GM19328 (cell line): Measurements from ENCODE around the gene ZSWIM8.
"Not testable (repeated sequence)": the region's sequence is repeated elsewhere in the genome, so short reads cannot be mapped to it uniquely, and the experiment has no call there.

Experiments
- ATAC-seq: cut with Tn5 transposase; IDR thresholded peaks from one replicate; pipeline ENCODE4 v1.9.1; 2021; ENCODE audit warnings: mild to moderate bottlenecking, moderate library complexity; ENCODE audit not compliant: unreplicated experiment

Gene ZSWIM8

GRCh38 chr10:73785211-73785720 is at the start of gene ZSWIM8:
ZSWIM8 (plus strand) TSS chr10:73785606; CDS start chr10:73785879, 273 bp downstream.
- ATAC-seq: peak; percentile 73

- ATAC-seq: not testable (repeated sequence)
Measured at GRCh38 chr10:73740501-73741254, 44.7 kb upstream of the ZSWIM8 start.

GRCh38 chr10:73742454-73742734 is 43.0 kb upstream of the ZSWIM8 start:
- ATAC-seq: no peak

- no peak for ATAC-seq
Measured at GRCh38 chr10:73743327-73743904, 42.0 kb upstream of the ZSWIM8 start.

- ATAC-seq: peak; percentile 82
Measured at GRCh38 chr10:73743905-73744663, 41.3 kb upstream of the ZSWIM8 start, which contains the start of gene SEC24C. SEC24C (plus strand) TSS chr10:73744372; CDS start chr10:73746833, 2,461 bp downstream.

- ATAC-seq: peak; percentile 21
Measured at GRCh38 chr10:73744664-73744975, 40.8 kb upstream of the ZSWIM8 start.

GRCh38 chr10:73746721-73747120 is 38.7 kb upstream of the ZSWIM8 start:
- ATAC-seq: no peak

- ATAC-seq: no peak
Measured at GRCh38 chr10:73750819-73751218, 34.6 kb upstream of the ZSWIM8 start.

- no peak for ATAC-seq
Measured at GRCh38 chr10:73756183-73756582, 29.2 kb upstream of the ZSWIM8 start.

GRCh38 chr10:73758704-73759511 is 26.5 kb upstream of the ZSWIM8 start:
- no peak for ATAC-seq

- ATAC-seq: no peak
Measured at GRCh38 chr10:73759512-73760115, 25.8 kb upstream of the ZSWIM8 start.

GRCh38 chr10:73761781-73762180 is 23.6 kb upstream of the ZSWIM8 start:
- ATAC-seq: no peak

GRCh38 chr10:73762915-73763314 is 22.5 kb upstream of the ZSWIM8 start:
- no peak for ATAC-seq

GRCh38 chr10:73763343-73763742 is 22.1 kb upstream of the ZSWIM8 start:
- no peak for ATAC-seq

GRCh38 chr10:73765066-73765465 is 20.3 kb upstream of the ZSWIM8 start:
- no peak for ATAC-seq

- ATAC-seq: no peak
Measured at GRCh38 chr10:73768881-73769280, 16.5 kb upstream of the ZSWIM8 start.

GRCh38 chr10:73769396-73769795 is 16.0 kb upstream of the ZSWIM8 start:
- no peak for ATAC-seq

GRCh38 chr10:73771722-73772280 is 13.6 kb upstream of the ZSWIM8 start:
- peak; percentile 37 for ATAC-seq

GRCh38 chr10:73772281-73773151 is 12.9 kb upstream of the ZSWIM8 start:
- peak; percentile 52 for ATAC-seq
